Measurements from ENCODE around the gene ASTN2. TPM values are rescaled to one million over a fixed set of nuclear protein-coding genes. Genes with fewer than 3 reads are reported as not detected.
A peak's percentile ranks its signal among the peaks of the same experiment; 100 is the strongest.

ASTN2 gene
- total and polyA plus RNA-seq, 9 of the 15 experiments (the other 6 are each of a cell fraction or from before 2014, with no cell fraction given): 0.56 to 3.5 (median 1.9) TPM

DNA sequence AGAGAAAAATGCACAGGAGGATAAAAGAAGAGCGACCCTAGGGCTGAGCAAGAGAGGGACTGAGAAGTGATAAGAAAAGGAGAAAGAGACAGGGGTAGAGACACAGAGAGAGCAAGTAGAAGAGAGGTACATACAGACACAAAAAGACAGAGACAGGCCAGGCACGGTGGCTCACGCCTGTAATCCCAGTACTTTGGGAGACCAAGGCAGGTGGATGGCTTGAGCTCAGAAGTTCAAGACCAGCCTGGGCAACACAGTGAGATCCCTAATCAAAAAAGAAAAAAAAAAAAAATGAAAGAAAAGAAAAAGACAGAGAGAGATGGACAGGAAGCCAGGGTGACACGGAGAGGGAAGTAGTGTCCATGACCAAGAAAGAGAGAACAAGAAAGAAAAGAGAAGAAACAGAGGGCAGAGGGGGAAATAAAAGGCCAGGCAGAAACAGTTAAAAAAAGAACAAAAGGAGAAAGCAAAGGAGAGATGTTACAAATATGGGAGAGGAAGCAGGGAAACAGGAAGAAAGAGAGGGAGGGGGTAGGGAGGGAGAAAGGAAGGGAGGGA lies 937.2 kb downstream of the ASTN2 start:
- Histone ChIP-seq H3K9ac (ENCODE audit: insufficient read depth in 1 of 2, low read depth in 2 of 2, low read length in 2 of 2) (no peak overlapping the region), H3K36me3 (ENCODE audit: control insufficient read depth, insufficient read depth, low read length) (no peaks in the 10 kb centered on the region), H3K4me1 (replicated peaks in 1 of 2; ENCODE audit: control insufficient read depth in 2 of 2, insufficient read depth in 2 of 2, low read length in 2 of 2) (peaks cover 21% of the 10 kb centered on the region in 2 experiments), H4K20me1 (replicated peaks; ENCODE audit: control insufficient read depth, insufficient read depth, low read length) (no peaks in the 10 kb centered on the region), H2AFZ (ENCODE audit: low read depth, low read length) (peak overlapping the region; percentile 56), H3K9me3 (replicated peaks; ENCODE audit: control insufficient read depth, insufficient read depth, low read depth, low read length) (no peaks in the 10 kb centered on the region), H3K9me1 (ENCODE audit: control insufficient read depth, insufficient read depth, low read length) (no peaks in the 10 kb centered on the region), H3K27ac (ENCODE audit: extremely low read depth, low read depth, low read length) (no peak overlapping the region), H3K79me2 (ENCODE audit: control insufficient read depth, insufficient read depth, low read length) (no peaks in the 10 kb centered on the region), H3K4me2 (ENCODE audit: insufficient read depth, low read length) (no peak overlapping the region), H3K27me3 (ENCODE audit: control insufficient read depth in 2 of 2, insufficient read depth in 2 of 2, low read length in 2 of 2) (no peaks in the 10 kb centered on the region), H3K4me3 (no peak overlapping the region)
- no peak for DNase-seq (ENCODE audit: extremely low read depth in 1 of 4, low spot score in 3 of 4)
- CTCF ChIA-PET (ENCODE audit: low intra/inter-chr PET ratio): no interaction called here
- no peak for FAIRE-seq
- TF ChIP-seq ZNF740 (CRISPR knock-in tag; IDR thresholded peaks at IDR 0.05) (no peak), ZNF740 (tag; IDR thresholded peaks at IDR 0.05) (no peak), HLTF (IDR thresholded peaks at IDR 0.05) (peak; percentile 34; the same call in 1 of the 2 replicates), ZNF121 (CRISPR knock-in tag; conservative IDR thresholded peaks at IDR 0.05) (peak; percentile 85), E2F3 (CRISPR knock-in tag; IDR thresholded peaks at IDR 0.05) (no peak), SMARCA4 (IDR thresholded peaks at IDR 0.05) (0 out of 2 replicates have a peak, but pooled peaks have one; percentile 30), BRD9 (IDR thresholded peaks at IDR 0.05; ENCODE audit: low read depth, partially characterized antibody) (peak; percentile 44), NFRKB (IDR thresholded peaks at IDR 0.05; ENCODE audit: low read depth) (0 out of 2 replicates have a peak, but pooled peaks have one; percentile 59), YY1 (IDR thresholded peaks at IDR 0.05; ENCODE audit: borderline replicate concordance in 1 of 3, control insufficient read depth in 1 of 3, extremely low read depth in 1 of 3, insufficient read depth in 3 of 3, insufficient read length in 1 of 3, insufficient replicate concordance in 2 of 3, low read depth in 1 of 3, low read length in 2 of 3) (no peak), PYGO2 (tag; IDR thresholded peaks at IDR 0.05) (no peak), ARID1B (IDR thresholded peaks at IDR 0.05) (0 out of 2 replicates have a peak, but pooled peaks have one; percentile 14), BCOR (IDR thresholded peaks at IDR 0.05) (peak; percentile 63), HDGF (IDR thresholded peaks at IDR 0.05) (0 out of 2 replicates have a peak, but pooled peaks have one; percentile 63)
- TF ChIP-seq, protein P1, sequence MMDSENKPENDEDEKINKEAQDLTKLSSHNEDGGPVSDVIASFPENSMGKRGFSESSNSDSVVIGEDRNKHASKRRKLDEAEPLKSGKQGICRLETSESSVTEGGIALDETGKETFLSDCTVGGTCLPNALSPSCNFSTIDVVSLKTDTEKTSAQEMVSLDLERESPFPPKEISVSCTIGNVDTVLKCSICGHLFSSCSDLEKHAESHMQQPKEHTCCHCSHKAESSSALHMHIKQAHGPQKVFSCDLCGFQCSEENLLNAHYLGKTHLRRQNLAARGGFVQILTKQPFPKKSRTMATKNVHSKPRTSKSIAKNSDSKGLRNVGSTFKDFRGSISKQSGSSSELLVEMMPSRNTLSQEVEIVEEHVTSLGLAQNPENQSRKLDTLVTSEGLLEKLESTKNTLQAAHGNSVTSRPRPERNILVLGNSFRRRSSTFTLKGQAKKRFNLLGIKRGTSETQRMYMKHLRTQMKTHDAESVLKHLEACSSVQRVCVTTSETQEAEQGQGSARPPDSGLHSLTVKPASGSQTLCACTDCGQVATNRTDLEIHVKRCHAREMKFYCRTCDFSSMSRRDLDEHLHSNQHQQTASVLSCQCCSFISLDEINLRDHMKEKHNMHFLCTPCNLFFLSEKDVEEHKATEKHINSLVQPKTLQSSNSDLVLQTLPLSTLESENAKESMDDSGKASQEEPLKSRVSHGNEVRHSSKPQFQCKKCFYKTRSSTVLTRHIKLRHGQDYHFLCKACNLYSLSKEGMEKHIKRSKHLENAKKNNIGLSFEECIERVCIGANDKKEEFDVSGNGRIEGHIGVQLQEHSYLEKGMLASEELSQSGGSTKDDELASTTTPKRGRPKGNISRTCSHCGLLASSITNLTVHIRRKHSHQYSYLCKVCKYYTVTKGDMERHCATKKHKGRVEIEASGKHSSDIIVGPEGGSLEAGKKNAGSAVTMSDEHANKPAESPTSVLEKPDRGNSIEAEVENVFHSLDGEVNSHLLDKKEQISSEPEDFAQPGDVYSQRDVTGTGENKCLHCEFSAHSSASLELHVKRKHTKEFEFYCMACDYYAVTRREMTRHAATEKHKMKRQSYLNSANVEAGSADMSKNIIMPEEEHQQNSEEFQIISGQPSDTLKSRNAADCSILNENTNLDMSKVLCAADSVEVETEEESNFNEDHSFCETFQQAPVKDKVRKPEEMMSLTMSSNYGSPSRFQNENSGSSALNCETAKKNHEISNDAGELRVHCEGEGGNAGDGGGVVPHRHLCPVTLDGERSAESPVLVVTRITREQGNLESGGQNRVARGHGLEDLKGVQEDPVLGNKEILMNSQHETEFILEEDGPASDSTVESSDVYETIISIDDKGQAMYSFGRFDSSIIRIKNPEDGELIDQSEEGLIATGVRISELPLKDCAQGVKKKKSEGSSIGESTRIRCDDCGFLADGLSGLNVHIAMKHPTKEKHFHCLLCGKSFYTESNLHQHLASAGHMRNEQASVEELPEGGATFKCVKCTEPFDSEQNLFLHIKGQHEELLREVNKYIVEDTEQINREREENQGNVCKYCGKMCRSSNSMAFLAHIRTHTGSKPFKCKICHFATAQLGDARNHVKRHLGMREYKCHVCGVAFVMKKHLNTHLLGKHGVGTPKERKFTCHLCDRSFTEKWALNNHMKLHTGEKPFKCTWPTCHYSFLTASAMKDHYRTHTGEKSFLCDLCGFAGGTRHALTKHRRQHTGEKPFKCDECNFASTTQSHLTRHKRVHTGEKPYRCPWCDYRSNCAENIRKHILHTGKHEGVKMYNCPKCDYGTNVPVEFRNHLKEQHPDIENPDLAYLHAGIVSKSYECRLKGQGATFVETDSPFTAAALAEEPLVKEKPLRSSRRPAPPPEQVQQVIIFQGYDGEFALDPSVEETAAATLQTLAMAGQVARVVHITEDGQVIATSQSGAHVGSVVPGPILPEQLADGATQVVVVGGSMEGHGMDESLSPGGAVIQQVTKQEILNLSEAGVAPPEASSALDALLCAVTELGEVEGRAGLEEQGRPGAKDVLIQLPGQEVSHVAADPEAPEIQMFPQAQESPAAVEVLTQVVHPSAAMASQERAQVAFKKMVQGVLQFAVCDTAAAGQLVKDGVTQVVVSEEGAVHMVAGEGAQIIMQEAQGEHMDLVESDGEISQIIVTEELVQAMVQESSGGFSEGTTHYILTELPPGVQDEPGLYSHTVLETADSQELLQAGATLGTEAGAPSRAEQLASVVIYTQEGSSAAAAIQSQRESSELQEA (IDR thresholded peaks at IDR 0.05; ENCODE audit: low read depth): 0 out of 2 replicates have a peak, but pooled peaks have one; percentile 12
- WGBS (ENCODE audit: insufficient coverage, low coverage, missing lambda C conversion rate): 56% methylated on average over 4 of the region's 4 CpGs
- in situ Hi-C loops (cut with MboI): no loop called here
- ATAC-seq: no peak
- intact Hi-C loops (cut with micrococcal nuclease): no loop called here
- no TSS peak for BruUV-seq (replicated peaks)
- POLR2A ChIA-PET: interaction anchor here (0.5 kb wide), 1 partner anchor 54 kb away, joined by 3 read pairs; no protein-coding TSS in a partner anchor

All from K562 (cell line).